B cell (primary cell): ENCODE results near the gene TMEM107. TPM values are rescaled to one million over a fixed set of nuclear protein-coding genes. Genes with fewer than 3 reads are reported as not detected.

Experiments used
- ATAC-seq: fragments of 200-7000 bp; cut with Tn5 transposase; one replicate; pipeline ENCODE4 v1.10.0; 2021; ENCODE audit warnings: low read depth, mild to moderate bottlenecking, moderate number of reproducible peaks, moderate library complexity
- CTCF ChIA-PET: fragments of 350-600 bp; sonication (Branson Sonifier 250); formaldehyde crosslinking; loops from one replicate; lab custom pipeline; 2021; ENCODE audit warnings: antibody characterized with exemption, inconsistent platforms; lab: Charles Lee
- POLR2A ChIA-PET: fragments of 350-600 bp; sonication (Branson Sonifier 250); formaldehyde crosslinking; loops from one replicate; lab custom pipeline; 2021; ENCODE audit warnings: antibody characterized with exemption; lab: Charles Lee
- DNase-seq: peaks from one replicate; pipeline ENCODE4 v3.0.0; 2013
- H2AFZ ChIP-seq: 2 replicates; pipeline ENCODE4 v1.6.1; 2012; ENCODE audit warnings: mild to moderate bottlenecking, low read depth, low read length; ENCODE audit not compliant: insufficient read depth, poor library complexity, severe bottlenecking
- H3K27ac ChIP-seq, 2 donors: 1 replicate in 1 of 2; 2 replicates in 1 of 2; pipeline ENCODE4 v1.5.1; 2012 to 2013; ENCODE audit warnings: low read length in 2 of 2, mild to moderate bottlenecking in 2 of 2, moderate library complexity in 1 of 2
- H3K27me3 ChIP-seq, 4 experiments: fragments of 200-600 bp in 1 of 4; sonication (generic) in 1 of 4; replicated peaks in 1 of 4; 1 replicate in 2 of 4; 2 replicates in 2 of 4; pipeline versions ENCODE4 v1.6.1 to v1.7.0; 2013 to 2016; ENCODE audit warnings: low read length in 3 of 4, mild to moderate bottlenecking in 2 of 4, mixed read lengths in 1 of 4, moderate library complexity in 1 of 4; ENCODE audit not compliant: insufficient read depth in 4 of 4, control insufficient read depth in 3 of 4; ENCODE audit errors: control extremely low read depth in 1 of 4
- H3K36me3 ChIP-seq, 2 experiments: replicated peaks in 1 of 2; 1 replicate in 1 of 2; 2 replicates in 1 of 2; pipeline versions ENCODE4 v1.6.1 to v1.7.1; 2013; ENCODE audit warnings: low read length in 1 of 2; ENCODE audit not compliant: insufficient read depth in 2 of 2, control insufficient read depth in 1 of 2; ENCODE audit errors: control extremely low read depth in 1 of 2, extremely low read depth in 1 of 2
- H3K4me1 ChIP-seq, 2 donors: fragments of 200-600 bp in 1 of 2; sonication (generic) in 1 of 2; 1 replicate in 1 of 2; 2 replicates in 1 of 2; pipeline versions ENCODE4 v1.5.1 to v1.6.1; 2013 to 2017; ENCODE audit warnings: low read length in 2 of 2; ENCODE audit not compliant: control insufficient read depth in 2 of 2, insufficient read depth in 2 of 2
- H3K4me2 ChIP-seq: replicated peaks from 2 replicates; pipeline ENCODE3; 2012; ENCODE audit warnings: mild to moderate bottlenecking, low read depth, low read length; ENCODE audit not compliant: poor library complexity, severe bottlenecking
- H3K4me3 ChIP-seq, 5 experiments: fragments of 200-600 bp in 1 of 5; sonication (generic) in 1 of 5; 1 replicate in 3 of 5; 2 replicates in 2 of 5; pipeline versions ENCODE4 v1.5.1 to v1.7.0; 2011 to 2016; ENCODE audit warnings: low read length in 4 of 5, mild to moderate bottlenecking in 4 of 5, low read depth in 2 of 5, control low read depth in 1 of 5, moderate library complexity in 1 of 5; ENCODE audit not compliant: insufficient read depth in 1 of 5; ENCODE audit errors: control extremely low read depth in 1 of 5, extremely low read depth in 1 of 5
- H3K79me2 ChIP-seq: fragments of 200-600 bp; sonication (generic); one replicate; pipeline ENCODE4 v1.6.0; 2016; ENCODE audit warnings: low read length; ENCODE audit not compliant: control insufficient read depth, insufficient read depth
- H3K9ac ChIP-seq: fragments of 200-600 bp; sonication (generic); 2 replicates; pipeline ENCODE4 v1.6.1; 2017; ENCODE audit warnings: mild to moderate bottlenecking, low read length, moderate library complexity
- H3K9me3 ChIP-seq, 3 donors: one replicate each; pipeline versions ENCODE4 v1.6.1 to v1.7.1; 2013; ENCODE audit warnings: low read length in 2 of 3; ENCODE audit not compliant: control insufficient read depth in 2 of 3, insufficient read depth in 1 of 3; ENCODE audit errors: control extremely low read depth in 1 of 3
- H4K20me1 ChIP-seq: 2 replicates; pipeline ENCODE4 v1.6.0; 2012; ENCODE audit warnings: mild to moderate bottlenecking, low read length; ENCODE audit not compliant: insufficient read depth, control insufficient read depth, poor library complexity, severe bottlenecking
- H3K27ac Mint-ChIP-seq: one replicate; pipeline ENCODE4 v1.8.0; 2021; ENCODE audit warnings: mixed read lengths
- H3K27me3 Mint-ChIP-seq: one replicate; pipeline ENCODE4 v1.8.0; 2021; ENCODE audit warnings: mixed read lengths
- H3K4me1 Mint-ChIP-seq: one replicate; pipeline ENCODE4 v1.8.0; 2021; ENCODE audit warnings: mixed read lengths
- H3K4me3 Mint-ChIP-seq: one replicate; pipeline ENCODE4 v1.8.0; 2021; ENCODE audit warnings: mixed read lengths
- H3K9me3 Mint-ChIP-seq: one replicate; pipeline ENCODE4 v1.8.0; 2022; ENCODE audit warnings: mixed read lengths; ENCODE audit not compliant: insufficient read depth
- EZH2 ChIP-seq: IDR thresholded peaks from 2 replicates; pipeline ENCODE4 v1.6.1; 2012; ENCODE audit warnings: borderline replicate concordance, low read depth, mild to moderate bottlenecking, moderate library complexity, low read length; ENCODE audit not compliant: insufficient read depth, poor library complexity, severe bottlenecking
- WGBS: methylation state at CpG from one replicate; pipeline ENCODE4 v1.1.5; 2013; ENCODE audit warnings: missing lambda C conversion rate; ENCODE audit not compliant: insufficient coverage; 5-methylcytosine and 5-hydroxymethylcytosine counted together
- intact Hi-C: fragments of 100-400 bp; cut with micrococcal nuclease; formaldehyde crosslinking; loops from one replicate; pipeline ENCODE4 v1.10.0; 2022
- polyA plus RNA-seq: library from polyadenylated mRNA; depleted of rRNA; stranded (reverse); fragments of >200 nt; gene quantifications from 2 replicates; pipeline ENCODE4 v1.2.3, GENCODE V29; 2012
- total RNA-seq, 2 donors: library from RNA; stranded (reverse); fragments of 120-200 nt in 1 of 2; gene quantifications; 1 replicate in 1 of 2; 2 replicates in 1 of 2; pipeline versions ENCODE4 v1.2.3 to v1.2.4, GENCODE V29; 2013 to 2022
- TF ChIP-seq, protein P1 (sequence below): fragments of 200-600 bp; IDR thresholded peaks from one replicate; pipeline ENCODE4 v1.8.0; 2022; ENCODE audit warnings: antibody characterized with exemption, mild to moderate bottlenecking

The TMEM107 gene
- total and polyA plus RNA-seq, 2 donors (not counting 1 experiment from before 2014, with no cell fraction given), result 13.3 to 30.3 TPM

DNA sequence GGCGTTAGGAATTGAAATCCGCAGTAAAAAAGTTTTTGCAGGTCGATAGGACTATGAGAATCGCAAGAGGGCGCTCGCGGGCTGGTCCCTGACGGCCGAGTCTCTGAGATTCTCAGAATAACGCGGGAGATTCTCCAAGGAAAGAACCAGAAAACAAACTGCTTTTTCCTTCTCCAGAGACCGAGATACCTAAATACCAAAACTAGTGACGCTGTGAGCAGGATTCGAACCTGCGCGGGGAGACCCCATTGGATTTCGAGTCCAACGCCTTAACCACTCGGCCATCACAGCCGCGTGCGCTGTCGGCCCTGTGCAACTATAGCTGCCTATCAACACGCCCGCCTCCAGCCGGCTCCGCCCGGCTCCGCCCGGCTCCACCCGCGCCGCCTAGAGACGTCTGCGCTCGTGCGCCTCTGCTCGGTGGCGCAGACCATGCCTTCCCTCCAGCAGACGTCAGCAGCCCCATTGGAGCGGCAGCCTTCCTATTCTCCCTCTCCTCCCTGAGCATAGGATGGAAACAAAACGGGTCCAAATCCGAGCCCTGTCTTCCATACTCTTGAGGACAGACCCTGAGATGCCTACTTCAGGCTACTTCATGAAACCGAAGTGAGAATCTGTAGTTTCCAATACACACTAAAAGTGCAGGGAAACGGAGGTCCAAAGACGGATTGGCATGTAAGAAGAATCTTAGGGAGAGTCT is 37.4 kb downstream of the TMEM107 start:
- H3K27ac Mint-ChIP-seq, result no peak overlapping the region
- POLR2A ChIA-PET, result interaction anchor here (0.6 to 2.8 kb wide), 19 partner anchors 9 to 1086 kb away, joined by 3 to 36 read pairs (median 6); partner anchors contain the start of genes BORCS6, CTC1, HES7 and PER1
- H3K27me3 Mint-ChIP-seq, result no peaks in the 10 kb centered on the region
- H3K9me3 Mint-ChIP-seq, result no peaks in the 10 kb centered on the region
- Histone ChIP-seq H3K36me3 (peaks cover 0 to 28% of the 10 kb centered on the region in 2 experiments), H3K9ac (peak overlapping the region; percentile 65), H3K27me3 (no peaks in the 10 kb centered on the region), H3K4me2 (peak overlapping the region; percentile 70), H3K4me3 (peak overlapping the region; percentile 62 to 84 (median 72)), H3K9me3 (no peaks in the 10 kb centered on the region), H3K79me2 (no peaks in the 10 kb centered on the region), H3K27ac (peak overlapping the region; percentile 84 to 98), H2AFZ (peak overlapping the region; percentile 14), H3K4me1 (peaks cover 10 to 20% of the 10 kb centered on the region in 2 donors), H4K20me1 (peaks cover 7% of the 10 kb centered on the region)
- CTCF ChIA-PET, result interaction anchor here (1.1 to 7.2 kb wide), 22 partner anchors 9 to 162 kb away, joined by 3 to 86 read pairs (median 8); partner anchors contain the start of genes ALOXE3, HES7, PER1 and SLC25A35
- peak; percentile 96 for ATAC-seq
- TF ChIP-seq, protein P1, sequence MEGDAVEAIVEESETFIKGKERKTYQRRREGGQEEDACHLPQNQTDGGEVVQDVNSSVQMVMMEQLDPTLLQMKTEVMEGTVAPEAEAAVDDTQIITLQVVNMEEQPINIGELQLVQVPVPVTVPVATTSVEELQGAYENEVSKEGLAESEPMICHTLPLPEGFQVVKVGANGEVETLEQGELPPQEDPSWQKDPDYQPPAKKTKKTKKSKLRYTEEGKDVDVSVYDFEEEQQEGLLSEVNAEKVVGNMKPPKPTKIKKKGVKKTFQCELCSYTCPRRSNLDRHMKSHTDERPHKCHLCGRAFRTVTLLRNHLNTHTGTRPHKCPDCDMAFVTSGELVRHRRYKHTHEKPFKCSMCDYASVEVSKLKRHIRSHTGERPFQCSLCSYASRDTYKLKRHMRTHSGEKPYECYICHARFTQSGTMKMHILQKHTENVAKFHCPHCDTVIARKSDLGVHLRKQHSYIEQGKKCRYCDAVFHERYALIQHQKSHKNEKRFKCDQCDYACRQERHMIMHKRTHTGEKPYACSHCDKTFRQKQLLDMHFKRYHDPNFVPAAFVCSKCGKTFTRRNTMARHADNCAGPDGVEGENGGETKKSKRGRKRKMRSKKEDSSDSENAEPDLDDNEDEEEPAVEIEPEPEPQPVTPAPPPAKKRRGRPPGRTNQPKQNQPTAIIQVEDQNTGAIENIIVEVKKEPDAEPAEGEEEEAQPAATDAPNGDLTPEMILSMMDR, result peak; percentile 94
- no peak for TF ChIP-seq EZH2
- peak; percentile 98 for DNase-seq
- intact Hi-C loops, result loop anchor here (1.0 kb wide), 10 partner anchors 12 to 161 kb away; partner anchors contain the start of genes PFAS and SLC25A35
- peaks cover 2% of the 10 kb centered on the region for H3K4me1 Mint-ChIP-seq
- WGBS, result under 1% methylated on average over 43 of the region's 46 CpGs
- no peak overlapping the region for H3K4me3 Mint-ChIP-seq

DNA sequence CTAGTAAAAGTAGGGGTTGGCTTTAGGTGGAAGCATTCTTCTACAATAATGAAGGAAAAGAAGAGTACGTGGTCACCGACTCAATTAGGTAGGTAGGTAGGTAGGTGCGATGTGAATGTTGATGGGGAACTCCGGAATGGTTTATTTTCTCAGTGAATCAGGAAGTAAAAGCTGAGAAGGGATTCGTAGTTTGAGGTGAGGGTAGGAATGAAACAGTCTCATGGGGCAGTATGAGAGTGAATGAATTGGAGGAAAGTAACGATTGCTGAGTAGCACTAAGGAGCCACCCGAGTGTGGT is 37.9 kb downstream of the TMEM107 start:
- H3K9me3 Mint-ChIP-seq, result no peaks in the 10 kb centered on the region

More for the DNA sequence above, 37.9 kb downstream of the TMEM107 start:
- Histone ChIP-seq H3K9ac (peak overlapping the region; percentile 65), H3K9me3 (no peaks in the 10 kb centered on the region), H3K27me3 (no peaks in the 10 kb centered on the region), H3K4me1 (peaks cover 10 to 20% of the 10 kb centered on the region in 2 donors), H3K27ac (peak overlapping the region; percentile 84 to 98), H3K36me3 (peaks cover 0 to 23% of the 10 kb centered on the region in 2 experiments), H3K4me2 (peak overlapping the region; percentile 70), H2AFZ (peak overlapping the region; percentile 14), H3K4me3 (peak overlapping the region; percentile 40 to 84 (median 63)), H4K20me1 (peaks cover 7% of the 10 kb centered on the region), H3K79me2 (no peaks in the 10 kb centered on the region)
- Mint-ChIP-seq H3K4me1 (peaks cover 2% of the 10 kb centered on the region), H3K4me3 (no peak overlapping the region), H3K27me3 (no peaks in the 10 kb centered on the region), H3K27ac (no peak overlapping the region)
- POLR2A ChIA-PET, result interaction anchor here (0.6 to 2.8 kb wide), 15 partner anchors 10 to 487 kb away, joined by 3 to 36 read pairs (median 7); partner anchors contain the start of genes BORCS6, CTC1, HES7 and PER1
- TF ChIP-seq EZH2, result no peak
- TF ChIP-seq, protein P1, result no peak
- ATAC-seq (no peak), DNase-seq (no peak)
- CTCF ChIA-PET, result interaction anchor here (0.7 to 7.2 kb wide), 26 partner anchors 9 to 162 kb away, joined by 3 to 86 read pairs (median 6); partner anchors contain the start of genes ALOXE3, HES7, PER1 and SLC25A35
- intact Hi-C loops, result loop anchor here (1.0 kb wide), 6 partner anchors 12 to 162 kb away; no protein-coding TSS in a partner anchor
- WGBS, result 0% methylated on average over 7 of the region's 7 CpGs
